ENCODE results near the gene PCCA.
"Not testable (repeated sequence)": the region's sequence is repeated elsewhere in the genome, so short reads cannot be mapped to it uniquely, and the experiment has no call there.

PCCA gene

DNA sequence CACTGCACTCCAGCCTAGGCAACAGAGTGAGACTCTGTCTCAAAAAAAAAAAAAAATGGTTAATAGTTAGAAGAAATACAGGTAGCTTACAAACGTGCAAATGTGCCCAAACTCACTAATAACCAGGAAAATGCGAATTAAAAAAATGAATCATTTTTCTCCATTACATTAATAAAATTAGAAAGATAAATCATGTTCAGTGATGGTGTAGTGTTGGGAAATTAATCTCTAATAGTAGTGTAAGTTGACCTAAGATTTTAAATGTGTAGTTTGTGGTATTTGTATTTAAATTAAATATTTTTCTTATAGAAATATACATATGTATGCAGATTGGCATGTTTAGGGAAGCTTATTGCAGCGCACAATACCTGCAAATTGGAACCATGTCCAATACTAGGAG lies 57.6 kb downstream of the PCCA start:
- no peak for DNase-seq

DNA sequence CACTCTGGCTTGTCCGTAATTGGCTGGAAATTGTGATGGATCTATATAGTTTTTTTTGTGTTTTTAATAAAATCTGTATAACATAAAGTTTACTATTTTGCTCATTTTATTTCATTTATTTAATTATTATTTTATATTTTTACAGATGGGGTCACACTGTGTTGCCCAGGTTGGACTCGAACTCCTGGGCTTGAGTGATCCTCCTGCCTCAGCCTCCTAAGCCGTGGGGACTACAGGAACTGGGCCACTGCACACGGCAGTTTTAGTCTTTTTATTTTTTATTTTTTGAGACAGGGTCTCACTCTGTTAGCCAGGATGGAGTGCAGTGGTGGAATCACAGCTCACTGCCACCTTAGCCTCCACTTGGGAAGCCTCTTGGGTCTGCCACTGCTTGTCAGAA lies 58.9 kb downstream of the PCCA start:
- no peak for DNase-seq

DNA sequence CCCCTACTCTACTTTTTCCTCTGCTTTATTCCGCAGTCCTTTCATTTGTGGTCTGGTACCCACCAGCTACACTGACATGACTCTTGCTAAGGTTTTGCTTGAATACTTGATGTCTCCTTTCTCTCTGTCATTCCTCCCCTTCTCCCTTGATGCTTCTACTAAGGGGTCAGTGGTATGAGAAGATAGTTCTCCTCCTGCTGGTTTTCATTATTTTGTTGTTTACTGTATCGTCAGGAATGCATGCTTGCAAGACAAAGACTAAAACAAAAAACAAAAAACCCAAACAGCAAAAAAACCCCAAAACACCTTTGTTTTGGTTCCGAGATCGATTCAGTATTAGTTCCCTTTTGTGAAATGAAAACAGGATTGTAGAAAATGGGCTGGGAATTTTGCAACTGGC lies 59.5 kb downstream of the PCCA start:
- DNase-seq: no peak

DNA sequence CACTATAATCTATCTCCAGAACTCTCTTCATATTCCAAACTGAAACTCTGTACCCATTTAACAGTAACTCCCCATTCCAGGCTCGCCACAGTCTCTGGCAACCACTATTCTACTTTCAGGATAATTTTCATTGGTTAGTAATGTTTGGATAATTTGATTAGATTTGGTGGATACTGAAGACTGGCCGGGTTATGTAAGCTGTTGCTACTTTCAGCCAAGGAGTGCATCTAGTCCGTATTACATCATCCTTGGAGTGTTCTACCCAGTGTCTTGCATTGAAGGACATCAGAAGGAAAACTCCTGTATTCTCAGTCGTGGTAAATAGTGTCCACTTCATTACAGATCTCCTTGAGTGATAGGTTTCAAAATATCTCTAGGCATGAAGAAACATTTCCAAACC lies 60.5 kb downstream of the PCCA start:
- DNase-seq: no peak

DNA sequence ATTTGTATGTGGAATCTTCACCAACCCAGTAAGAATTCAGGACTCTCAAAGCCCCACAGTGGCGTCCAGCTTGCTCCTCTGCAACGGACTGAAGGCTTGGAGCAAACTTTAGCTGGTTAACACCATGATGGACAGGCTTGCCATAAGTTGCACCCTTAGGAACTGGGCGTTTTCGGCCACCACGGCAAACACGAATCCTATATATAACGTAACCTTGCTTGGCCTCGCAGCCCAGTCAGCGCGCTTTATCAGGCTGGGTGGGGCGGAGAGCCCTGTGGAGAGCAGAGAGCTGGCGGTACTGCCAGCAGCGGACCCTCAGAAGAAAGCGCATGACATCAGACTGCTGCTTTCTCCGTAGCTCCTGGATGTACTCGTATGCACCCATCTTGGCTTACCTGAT lies 61.8 kb downstream of the PCCA start:
- not testable (repeated sequence) for DNase-seq

DNA sequence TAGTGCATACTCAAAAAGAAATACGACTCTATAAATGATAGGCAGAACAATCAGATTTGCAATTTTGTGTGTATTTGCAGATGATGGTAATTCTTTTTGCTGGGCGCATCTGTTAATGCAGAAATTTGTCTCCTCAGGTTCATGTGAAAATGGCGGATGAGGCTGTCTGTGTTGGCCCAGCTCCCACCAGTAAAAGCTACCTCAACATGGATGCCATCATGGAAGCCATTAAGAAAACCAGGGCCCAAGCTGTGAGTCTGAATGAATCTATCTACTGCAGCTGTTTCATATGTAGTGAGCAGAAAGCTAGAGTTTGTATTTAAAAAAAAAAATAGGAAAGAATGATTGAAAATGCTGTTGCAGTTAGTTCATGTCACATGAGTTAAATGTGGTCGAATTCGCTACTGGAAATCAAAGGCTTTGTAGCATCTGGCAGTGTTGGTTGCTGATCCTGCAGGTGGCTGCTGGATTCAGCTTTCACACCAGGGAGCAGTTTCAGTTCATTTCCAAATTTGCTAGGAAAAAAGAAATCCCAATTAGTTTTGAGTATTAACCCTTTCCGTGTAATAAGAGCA lies 66.0 kb downstream of the PCCA start:
- DNase-seq: no peak

DNA sequence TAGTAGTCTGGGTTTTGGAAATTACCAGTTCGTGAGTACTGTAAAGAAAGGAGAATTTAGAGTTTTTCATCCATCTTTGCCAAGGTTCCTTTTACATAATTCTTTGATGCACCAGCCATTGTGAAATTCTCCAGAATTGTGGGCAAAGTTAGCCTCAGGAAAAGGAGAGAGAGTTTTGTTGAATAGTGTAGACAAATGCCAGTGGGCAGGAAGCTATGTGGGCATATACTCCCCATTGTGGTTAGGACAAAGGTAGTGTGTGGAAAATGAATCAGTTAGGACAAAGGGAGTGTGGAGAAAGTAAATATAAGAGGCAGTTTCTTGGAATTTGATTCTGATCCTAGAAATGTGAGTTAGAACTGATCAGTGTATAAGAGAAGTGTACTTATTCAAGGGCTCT lies 67.9 kb downstream of the PCCA start:
- DNase-seq: no peak

DNA sequence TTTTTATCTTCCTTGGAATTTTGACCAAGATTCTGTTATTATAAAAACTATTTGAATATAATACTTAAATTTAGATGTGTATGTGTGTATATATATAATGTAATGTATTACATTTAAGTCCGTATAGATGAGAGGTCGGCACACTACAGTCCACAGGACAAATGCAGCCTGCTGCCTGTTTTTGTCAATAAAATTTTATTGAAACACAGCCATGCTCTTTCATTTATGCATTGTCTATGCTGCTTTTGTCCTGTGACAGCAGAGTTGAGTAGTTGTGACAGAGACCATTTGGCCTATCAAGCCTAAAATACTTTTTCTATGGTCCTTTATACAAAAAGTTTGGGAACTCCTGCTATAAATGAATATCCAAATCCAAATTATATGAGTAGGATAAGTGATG lies 69.7 kb downstream of the PCCA start:
- DNase-seq: no peak

DNA sequence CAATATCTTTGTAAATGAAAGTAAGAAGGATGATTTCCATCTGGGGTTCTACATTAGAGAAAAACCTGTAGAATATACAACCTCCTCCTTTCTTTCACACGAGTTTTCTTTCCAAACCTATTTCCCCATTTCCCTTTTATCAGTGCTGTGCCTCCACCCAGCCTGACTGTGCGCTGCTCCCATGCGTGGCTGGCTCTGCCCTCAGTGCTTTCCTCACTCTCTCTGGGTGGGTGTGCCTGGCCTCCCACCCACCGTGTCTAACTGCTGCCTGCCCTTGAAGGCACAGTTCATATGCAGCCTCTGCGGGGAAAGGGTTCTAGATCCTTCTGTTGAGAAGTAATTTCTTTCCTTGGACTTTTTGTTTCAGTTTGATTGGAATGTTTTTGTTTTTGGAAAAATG lies 70.7 kb downstream of the PCCA start:
- DNase-seq: no peak

DNA sequence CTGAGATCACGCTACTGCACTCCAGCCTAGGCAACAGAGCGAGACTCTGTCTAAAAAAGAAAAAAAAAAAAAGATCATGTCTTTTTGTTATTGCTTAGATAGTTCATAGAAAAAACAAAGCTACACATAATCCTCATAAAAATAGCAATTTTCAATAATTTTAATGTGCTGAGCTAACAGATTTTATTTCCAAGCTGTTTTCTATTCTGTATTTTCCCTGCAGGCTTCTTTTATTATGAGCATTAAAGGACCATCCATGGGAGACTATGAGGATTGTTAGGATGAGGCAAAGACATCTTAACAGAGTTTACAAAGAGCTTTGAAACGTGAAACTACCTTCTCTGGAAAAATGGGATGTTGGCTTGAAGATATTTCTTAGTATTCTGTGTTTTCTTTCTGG lies 71.6 kb downstream of the PCCA start:
- DNase-seq: no peak

DNA sequence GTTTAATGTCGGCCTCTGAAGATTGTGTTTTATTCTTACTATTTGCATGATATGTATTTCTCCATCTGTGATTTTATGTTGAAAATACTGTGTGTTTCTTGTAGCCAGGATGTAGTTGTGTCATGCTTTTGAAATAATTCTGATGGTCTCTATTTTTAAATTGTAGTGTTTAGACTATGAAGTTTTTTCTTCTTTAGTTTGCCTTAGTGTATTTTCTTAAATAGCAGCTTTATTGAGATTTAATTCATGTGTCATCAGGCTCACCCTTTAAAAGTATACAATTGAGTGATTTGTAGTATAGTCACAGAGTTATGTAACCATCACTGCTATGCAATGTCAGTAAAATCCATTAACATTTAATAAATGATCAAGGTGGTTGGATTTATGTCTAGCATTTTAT lies 74.5 kb downstream of the PCCA start:
- no peak for DNase-seq

DNA sequence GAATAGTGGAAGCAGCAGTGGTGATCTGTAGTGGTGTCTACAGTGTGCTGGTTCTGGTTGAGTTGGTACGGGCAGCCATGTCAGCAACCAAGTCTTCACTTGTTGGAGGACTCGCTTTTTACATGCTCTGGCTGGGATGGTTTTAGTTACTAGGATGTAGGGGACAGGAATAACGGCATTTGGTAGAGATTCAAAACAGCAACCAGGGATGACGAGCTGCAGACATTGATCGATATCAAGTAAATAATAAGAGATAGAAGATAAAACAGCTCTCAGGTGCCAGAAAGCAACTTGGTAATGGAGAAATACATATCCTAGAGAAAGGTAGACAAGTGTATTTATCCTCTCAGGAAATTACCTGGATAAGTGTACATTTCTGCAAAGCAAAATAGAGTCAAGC lies 84.3 kb downstream of the PCCA start:
- no peak for DNase-seq

DNA sequence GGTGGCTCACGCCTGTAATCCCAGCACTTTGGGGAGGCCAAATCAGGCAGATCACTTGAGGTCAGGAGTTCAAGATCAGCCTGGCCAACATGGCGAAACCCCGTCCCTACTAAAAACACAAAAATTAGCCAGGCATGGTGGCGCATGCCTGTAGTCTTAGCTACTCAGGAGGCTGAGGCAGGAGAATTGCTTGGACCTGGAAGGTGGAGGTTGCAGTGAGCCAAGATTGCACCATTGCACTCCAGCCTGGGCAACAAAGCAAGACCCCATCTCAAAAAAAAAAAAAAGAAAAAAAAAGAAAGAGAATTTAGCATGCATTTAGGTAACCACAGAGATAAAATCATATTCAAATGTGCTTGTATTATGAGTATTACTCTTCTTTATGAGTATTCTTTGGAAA lies 85.6 kb downstream of the PCCA start:
- not testable (repeated sequence) for DNase-seq

DNA sequence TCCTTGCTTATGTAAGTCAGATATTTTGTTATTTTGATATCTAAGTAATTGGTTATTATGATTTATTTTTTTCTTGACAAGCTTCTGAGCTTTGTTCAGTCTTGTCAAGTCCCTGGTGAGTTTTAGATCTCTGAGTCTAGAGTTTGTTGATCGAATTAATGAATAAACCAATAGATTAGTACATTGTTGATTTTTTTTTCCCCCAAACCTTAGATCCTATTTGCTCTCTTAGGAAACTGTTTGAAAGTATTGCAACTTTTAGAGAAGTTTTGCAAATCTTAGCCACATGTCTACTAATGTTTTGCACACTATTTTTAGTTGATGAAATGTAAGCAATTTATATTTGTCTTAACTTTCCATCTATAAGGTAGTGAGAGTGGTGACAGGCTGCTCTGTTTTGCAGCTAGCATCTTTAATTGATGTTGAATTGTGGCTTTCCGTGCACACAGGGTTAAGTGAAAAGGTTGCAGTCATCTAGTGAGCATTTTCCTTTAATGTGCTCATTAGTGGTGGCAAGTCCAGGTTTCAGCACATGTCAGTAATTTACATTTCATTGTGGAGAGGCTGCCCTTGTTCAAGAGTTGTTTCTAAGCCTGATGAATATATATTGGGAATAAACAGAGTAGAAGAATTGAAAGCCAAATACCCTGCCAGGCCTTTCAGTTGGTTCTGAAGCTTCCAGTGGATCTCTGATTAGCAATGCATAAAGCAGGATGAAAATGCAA lies 86.3 kb downstream of the PCCA start:
- DNase-seq: no peak

DNA sequence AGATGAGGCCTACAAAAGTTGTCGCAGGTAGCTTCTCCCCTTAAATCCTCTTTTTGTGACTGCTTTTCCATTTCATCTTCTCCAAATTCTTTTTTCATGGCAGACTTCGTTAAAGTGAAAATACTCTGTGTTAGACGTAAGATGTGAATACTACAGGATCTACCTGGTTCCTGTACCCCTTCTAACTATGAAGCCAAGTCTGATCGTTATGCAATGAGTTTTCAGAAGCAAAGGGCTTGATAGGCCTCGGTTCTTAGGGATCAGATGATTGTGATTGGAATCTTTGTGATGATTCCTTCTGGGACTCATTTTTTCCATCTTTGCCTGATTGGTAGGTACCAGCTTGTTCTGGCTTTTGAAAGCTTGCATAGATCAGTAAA lies 86.9 kb downstream of the PCCA start:
- DNase-seq: no peak

DNA sequence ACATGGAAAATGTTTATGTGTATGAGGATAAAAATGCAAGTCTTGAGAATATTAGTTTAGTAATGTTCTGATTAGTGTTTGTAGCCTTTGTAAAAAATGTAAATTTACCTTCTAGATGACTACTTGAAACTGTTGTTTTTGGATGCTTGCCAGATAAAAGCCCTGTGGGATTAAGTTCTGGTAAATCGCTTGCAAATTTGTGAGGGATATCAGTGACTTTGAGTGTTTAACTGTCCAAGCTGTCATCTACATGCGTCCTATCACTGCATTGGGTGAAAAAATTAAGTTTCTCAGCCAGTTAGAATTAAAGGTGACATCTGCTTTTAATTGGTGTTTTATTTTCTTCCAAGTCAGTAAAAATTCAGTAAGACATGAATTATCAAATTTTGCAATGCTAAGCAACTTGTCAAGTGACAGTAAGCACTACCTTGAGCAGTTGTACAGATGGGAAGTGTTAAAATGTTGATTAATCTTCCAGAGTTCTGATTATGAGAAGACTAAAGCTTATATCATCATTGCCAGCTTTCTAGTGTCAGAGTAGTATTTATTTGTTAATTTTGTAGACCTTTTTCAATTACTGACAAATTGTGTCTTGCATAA lies 88.0 kb downstream of the PCCA start:
- DNase-seq: no peak

DNA sequence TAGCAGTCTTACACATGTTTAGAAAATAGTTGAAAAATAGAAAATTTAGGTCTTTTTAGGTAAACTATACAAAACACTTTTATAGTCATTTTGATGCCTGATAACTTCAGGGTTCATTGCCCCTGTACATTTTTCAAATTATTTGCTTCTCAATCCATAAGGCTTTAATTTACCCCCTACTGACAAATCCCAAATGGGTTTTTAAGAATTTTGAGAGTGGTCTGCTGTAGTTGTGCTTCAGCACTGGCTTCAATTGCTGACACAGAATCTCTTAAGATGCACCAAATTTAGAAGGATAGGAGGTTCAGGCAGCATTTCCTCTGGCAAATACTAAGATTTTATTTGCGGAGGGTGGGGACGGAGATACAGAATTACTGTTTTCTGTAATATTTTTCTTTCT lies 89.4 kb downstream of the PCCA start:
- DNase-seq: no peak

DNA sequence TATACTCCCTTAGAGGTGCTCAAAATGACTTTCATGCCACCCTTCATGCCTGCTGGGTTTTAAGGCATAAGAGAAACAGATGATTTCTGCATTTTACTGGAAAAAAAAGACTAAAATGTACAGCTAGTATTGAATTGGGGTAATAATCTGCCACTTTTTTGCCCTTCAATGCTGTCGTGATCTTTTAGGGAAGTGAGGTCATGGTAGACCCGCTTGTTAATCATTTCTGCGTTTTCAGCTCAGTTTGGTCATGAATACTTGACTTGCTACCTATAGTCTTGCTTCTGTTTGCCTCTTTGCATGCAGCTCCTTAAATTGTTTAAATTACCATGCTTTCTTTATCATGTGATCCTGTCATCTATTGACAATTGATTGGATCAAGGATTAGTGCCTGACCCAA lies 90.4 kb downstream of the PCCA start:
- DNase-seq: no peak

DNA sequence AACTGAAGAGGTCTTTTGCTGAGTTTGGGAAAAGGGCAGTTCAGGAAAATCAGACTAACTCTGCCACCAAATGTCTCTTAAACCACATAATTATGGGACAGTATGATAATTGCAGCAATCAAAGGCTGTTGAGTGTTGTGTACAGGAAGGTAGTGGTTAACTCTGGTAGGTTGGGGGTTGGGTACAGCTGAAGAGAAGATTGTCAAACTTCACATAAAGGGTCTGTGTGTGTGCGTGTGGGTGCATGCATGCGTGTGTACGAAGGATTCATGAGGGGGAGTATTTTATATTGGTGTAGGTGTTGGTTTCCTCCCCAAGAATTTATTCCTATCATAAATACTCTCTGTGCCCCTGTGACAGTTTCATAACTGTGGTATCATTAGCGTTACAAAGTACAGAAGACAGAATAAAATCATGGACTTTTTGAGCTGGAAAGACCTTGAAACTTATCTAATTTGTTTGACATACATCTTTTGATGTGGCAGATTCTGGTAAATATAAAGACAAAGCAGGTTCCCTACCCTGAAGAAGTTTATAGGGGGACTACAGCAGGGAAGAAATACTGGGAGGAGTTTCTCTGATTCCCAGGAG lies 94.1 kb downstream of the PCCA start:
- no peak for DNase-seq

DNA sequence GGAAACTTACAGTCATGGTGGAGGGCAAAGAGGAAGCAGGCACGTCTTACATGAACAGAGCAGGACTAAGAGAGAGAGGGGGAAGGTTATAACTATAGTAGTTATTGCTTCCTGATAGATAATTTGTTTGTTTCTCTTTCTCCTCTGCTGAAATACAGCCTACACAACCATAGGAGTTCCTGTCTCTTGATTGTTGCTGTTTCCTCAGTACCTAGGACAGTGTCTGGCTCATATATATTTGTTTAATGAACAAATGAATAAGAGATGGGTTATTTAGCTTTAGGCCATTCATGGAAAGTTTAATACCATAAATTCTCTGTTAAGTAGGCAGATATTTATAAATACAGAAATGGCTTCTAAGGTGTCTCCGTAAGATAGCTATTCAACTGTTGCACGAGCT lies 95.2 kb downstream of the PCCA start:
- DNase-seq: no peak

DNA sequence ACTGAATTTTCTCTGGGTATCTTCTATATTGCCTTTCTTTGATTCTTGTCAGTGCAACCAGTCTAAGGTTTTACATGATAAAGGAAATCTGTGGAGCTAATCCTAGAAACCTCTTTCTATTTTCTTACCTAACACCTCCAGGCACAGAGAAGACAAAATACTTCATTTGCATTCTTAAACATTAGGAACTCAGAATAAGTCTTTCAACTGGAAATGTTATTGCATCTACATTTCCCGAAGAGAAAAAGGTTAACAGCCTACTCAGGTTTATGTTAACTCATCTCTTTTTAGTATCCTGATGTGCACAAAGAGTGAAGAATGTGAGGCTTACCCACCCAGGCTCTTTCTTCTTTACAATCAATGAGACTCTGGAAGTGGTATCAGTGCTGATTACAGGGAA lies 106.7 kb downstream of the PCCA start:
- DNase-seq: no peak

DNA sequence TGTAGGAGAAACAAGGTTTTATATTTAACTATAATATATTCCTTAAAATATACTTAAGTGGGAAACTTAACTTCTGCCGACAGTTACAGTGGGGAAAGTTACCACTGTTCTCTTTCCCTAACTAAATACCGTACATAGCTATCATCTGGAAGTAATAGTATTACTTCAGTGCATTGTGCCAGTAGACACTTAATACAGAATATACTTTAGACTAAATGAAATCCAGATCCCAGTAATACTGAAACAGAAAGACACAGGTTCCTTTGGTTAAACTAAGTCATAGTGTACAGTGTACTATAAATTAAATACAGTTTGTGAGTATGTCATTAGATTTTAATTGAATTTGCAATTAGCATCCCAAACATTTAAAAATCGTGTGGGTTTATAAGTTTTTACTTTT lies 107.5 kb downstream of the PCCA start:
- no peak for DNase-seq

DNA sequence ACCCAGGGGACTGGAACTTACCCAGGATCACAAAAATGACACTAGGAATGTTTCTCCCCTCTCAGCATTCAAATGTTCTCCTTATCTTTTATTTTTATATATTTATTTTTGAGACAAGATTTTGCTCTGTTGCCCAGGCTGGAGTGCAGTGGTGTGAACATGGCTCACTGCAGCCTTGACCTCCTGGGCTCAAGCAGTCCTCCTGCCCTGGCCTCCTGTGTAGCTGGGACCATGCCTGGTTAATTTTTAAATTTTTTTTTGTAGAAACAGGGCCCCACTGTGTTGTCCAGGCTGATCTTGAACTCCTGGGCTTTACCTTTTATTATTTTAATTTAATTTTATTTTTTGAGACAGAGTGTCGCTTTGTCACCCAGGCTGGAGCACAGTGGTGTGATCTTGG lies 108.2 kb downstream of the PCCA start:
- DNase-seq: no peak

DNA sequence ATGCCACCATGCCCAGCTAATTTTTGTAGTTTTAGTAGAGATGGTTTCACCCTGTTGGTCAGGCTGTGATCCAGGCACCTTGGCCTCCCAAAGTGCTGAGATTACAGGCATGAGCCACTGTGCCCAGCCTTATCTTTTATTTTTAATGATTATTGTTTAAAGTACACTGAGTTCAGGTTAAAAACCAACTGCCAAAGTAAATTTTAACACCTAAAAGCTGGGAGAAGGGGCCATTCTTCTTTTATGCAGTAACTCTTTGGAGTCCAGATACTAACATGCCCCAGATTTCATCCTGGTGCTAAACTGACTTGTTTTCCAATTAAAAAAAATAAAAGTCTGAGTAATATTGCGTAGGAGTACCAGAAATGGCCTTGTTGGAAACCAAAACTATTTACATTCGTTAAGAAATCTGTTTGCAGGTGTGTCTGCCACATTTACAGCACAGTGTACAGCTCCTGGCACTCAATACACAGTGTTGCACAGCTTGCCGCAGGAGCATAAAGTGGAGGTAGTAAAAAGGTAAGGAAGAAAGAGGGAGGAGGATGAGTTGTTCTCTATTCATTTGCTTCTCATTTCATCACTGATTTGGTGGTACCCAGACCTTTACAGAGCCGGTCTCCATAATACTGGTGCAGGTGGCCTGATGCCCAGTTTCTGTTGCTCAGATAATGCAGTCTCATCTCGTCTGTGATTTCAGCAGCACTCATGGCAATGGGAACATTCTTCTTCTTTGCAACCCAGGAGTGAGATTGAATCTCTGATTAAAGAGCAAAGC lies 108.9 kb downstream of the PCCA start:
- DNase-seq: no peak
